Smooth muscle cell (in vitro differentiated cells): ENCODE measurements around the gene CPA5. TPM values are rescaled to one million over a fixed set of nuclear protein-coding genes. Genes with fewer than 3 reads are reported as not detected.

Experiments used
- DNase-seq: peaks from one replicate; lab custom pipeline; 2025; ENCODE audit not compliant: unreplicated experiment; lab: John Stamatoyannopoulos, UW
- H2AFZ ChIP-seq: fragments of 200-600 bp; sonication (generic); 2 replicates; pipeline ENCODE4 v1.6.0; 2016; ENCODE audit warnings: antibody characterized with exemption, low read depth, mild to moderate bottlenecking
- H3F3A ChIP-seq: fragments of 200-600 bp; sonication (generic); 2 replicates; pipeline ENCODE4 v1.6.0; 2017; ENCODE audit warnings: antibody characterized with exemption, low read depth
- H3K27ac ChIP-seq: fragments of 200-600 bp; sonication (generic); 2 replicates; pipeline ENCODE4 v1.5.1; 2016; ENCODE audit warnings: low read depth, mild to moderate bottlenecking
- H3K27me3 ChIP-seq: fragments of 200-600 bp; sonication (generic); 2 replicates; pipeline ENCODE4 v1.6.1; 2016; ENCODE audit warnings: low read depth, mild to moderate bottlenecking
- H3K36me3 ChIP-seq: fragments of 200-600 bp; sonication (generic); 2 replicates; pipeline ENCODE4 v1.5.1; 2016; ENCODE audit warnings: low read depth
- H3K4me1 ChIP-seq: fragments of 200-600 bp; sonication (generic); 2 replicates; pipeline ENCODE4 v1.5.1; 2016; ENCODE audit warnings: low read depth
- H3K4me2 ChIP-seq: fragments of 200-600 bp; sonication (generic); 2 replicates; pipeline ENCODE4 v1.6.0; 2016; ENCODE audit warnings: mild to moderate bottlenecking
- H3K4me3 ChIP-seq: fragments of 200-600 bp; sonication (generic); 2 replicates; pipeline ENCODE4 v1.5.1; 2016; ENCODE audit warnings: mild to moderate bottlenecking
- H3K79me2 ChIP-seq: fragments of 200-600 bp; sonication (generic); 2 replicates; pipeline ENCODE4 v1.6.0; 2016; ENCODE audit warnings: low read depth, mild to moderate bottlenecking
- H3K9ac ChIP-seq: fragments of 200-600 bp; sonication (generic); 2 replicates; pipeline ENCODE4 v1.6.0; 2016; ENCODE audit warnings: low read depth
- H3K9me3 ChIP-seq: fragments of 200-600 bp; sonication (generic); replicated peaks from 2 replicates; pipeline ENCODE4 v1.5.1; 2016; ENCODE audit warnings: low read depth
- H4K20me1 ChIP-seq: fragments of 200-600 bp; sonication (generic); 2 replicates; pipeline ENCODE4 v1.6.0; 2016; ENCODE audit warnings: low read depth
- CTCF ChIP-seq: fragments of 200-600 bp; sonication (generic); IDR thresholded peaks from 2 replicates; pipeline ENCODE4 v1.5.1; 2017; ENCODE audit warnings: borderline replicate concordance, mild to moderate bottlenecking, antibody characterized with exemption; ENCODE audit not compliant: insufficient read depth, poor library complexity, severe bottlenecking
- WGBS: methylation state at CpG from one replicate; pipeline ENCODE4 v1.1.7; 2016; ENCODE audit warnings: low lambda C conversion rate; 5-methylcytosine and 5-hydroxymethylcytosine counted together
- polyA plus RNA-seq: library from polyadenylated mRNA; unstranded; fragments of >200 nt; fragmentation: Nextera tagmentation; extraction: Ambion mirVana; gene quantifications from 2 replicates; pipeline ENCODE4 v1.2.1, GENCODE V29; 2016
- total RNA-seq: library from RNA; depleted of rRNA; stranded (reverse); fragments of >200 nt; gene quantifications from 2 replicates; pipeline ENCODE4 v1.2.3, GENCODE V29; 2014

CPA5 gene
- total and polyA plus RNA-seq, 2 experiments from 2014 or later, result not detected

DNA sequence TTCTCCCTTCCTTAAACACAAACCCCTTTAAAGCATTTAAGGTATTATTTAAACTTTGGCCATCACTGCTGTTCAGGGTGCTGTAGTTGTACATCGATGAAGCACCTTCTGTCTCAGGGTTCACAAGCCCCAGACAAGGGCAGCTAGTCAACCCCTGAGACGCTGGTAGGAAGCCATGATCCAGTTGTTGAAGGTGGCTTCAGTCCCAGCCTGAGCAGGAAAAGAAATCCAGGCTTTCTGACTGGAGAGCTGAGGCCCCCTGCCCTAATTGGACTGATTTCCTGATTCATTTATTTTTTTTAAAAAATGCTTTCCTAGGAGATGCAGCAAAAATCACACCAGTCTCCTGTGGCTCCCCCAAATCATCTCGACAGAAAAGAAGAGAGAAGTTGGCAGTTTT, 51.5 kb downstream of the CPA5 start:
- no peaks in the 10 kb centered on the region for H4K20me1 ChIP-seq
- DNase-seq, result no peak
- H3K4me2 ChIP-seq, result no peak overlapping the region
- no peak overlapping the region for H3K9ac ChIP-seq
- H3K4me3 ChIP-seq, result no peak overlapping the region
- 85% methylated on average over 3 of the region's 3 CpGs for WGBS
- H3F3A ChIP-seq, result peaks cover 10% of the 10 kb centered on the region
- H3K79me2 ChIP-seq, result no peaks in the 10 kb centered on the region
- no peaks in the 10 kb centered on the region for H3K27me3 ChIP-seq
- no peak overlapping the region for H2AFZ ChIP-seq
- no peaks in the 10 kb centered on the region for H3K36me3 ChIP-seq
- no peak overlapping the region for H3K27ac ChIP-seq
- no peak for TF ChIP-seq CTCF
- H3K4me1 ChIP-seq, result peaks cover 17% of the 10 kb centered on the region
- H3K9me3 ChIP-seq, result no peaks in the 10 kb centered on the region

DNA sequence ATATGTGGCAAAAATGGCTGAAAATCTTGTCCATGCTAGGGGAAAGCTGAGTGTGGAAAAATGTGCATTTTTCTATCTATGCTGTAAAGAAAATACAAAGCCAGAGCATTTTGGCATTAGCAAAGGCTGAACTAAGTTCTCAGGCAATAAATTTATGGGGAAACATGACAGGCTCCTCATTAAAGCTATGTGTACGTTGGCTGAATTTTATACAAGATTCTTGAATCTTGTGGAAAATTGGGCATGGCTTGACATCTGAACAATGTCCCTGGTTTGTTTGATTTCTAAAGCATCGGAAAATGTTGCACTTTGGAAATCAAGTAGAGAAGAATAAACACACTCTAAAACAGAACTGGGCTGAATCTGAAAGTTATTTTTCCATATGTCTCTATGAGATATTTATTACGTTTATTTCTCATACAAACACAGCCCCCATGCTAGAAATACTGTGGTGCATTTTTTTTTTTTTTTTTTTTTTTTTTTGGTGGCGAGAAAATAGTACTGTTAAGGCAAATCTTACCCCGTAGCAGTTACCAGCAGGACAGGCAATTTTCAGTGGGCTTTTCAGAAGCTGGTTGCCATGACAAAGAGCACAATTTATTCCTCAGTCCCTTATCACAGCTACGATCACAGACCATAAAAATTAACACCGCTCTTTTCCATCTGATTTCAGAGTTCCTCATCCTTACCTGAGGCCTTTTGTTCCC, 52.6 kb downstream of the CPA5 start:
- 79% methylated on average over 7 of the region's 7 CpGs for WGBS
- no peaks in the 10 kb centered on the region for H3K9me3 ChIP-seq
- H3K4me2 ChIP-seq, result no peak overlapping the region
- no peak overlapping the region for H3K9ac ChIP-seq
- no peaks in the 10 kb centered on the region for H3K27me3 ChIP-seq
- no peak for TF ChIP-seq CTCF
- no peaks in the 10 kb centered on the region for H3K79me2 ChIP-seq
- no peak overlapping the region for H2AFZ ChIP-seq
- peaks cover 17% of the 10 kb centered on the region for H3K4me1 ChIP-seq
- no peaks in the 10 kb centered on the region for H4K20me1 ChIP-seq
- H3K27ac ChIP-seq, result no peak overlapping the region
- DNase-seq, result no peak
- no peak overlapping the region for H3K4me3 ChIP-seq
- H3K36me3 ChIP-seq, result no peaks in the 10 kb centered on the region
- H3F3A ChIP-seq, result peaks cover 10% of the 10 kb centered on the region

DNA sequence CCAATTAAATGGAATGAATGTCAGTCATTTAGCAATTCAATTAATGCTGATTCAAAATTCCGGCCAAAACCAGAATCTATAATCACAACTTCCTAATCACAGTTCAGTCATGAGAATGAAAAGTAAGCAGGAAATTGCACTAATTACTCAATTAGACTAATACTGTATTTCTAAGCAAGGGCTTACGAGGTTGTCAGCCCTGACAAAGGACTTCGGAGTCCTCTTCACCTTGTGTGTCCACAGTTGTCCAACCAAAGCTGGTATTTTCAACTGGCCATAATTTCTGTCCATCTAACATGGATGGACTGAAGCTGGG, 53.1 kb downstream of the CPA5 start:
- Histone ChIP-seq H3F3A (peaks cover 10% of the 10 kb centered on the region), H3K4me1 (peaks cover 17% of the 10 kb centered on the region), H3K4me3 (no peak overlapping the region), H3K79me2 (no peaks in the 10 kb centered on the region), H4K20me1 (no peaks in the 10 kb centered on the region), H2AFZ (no peak overlapping the region), H3K27me3 (no peaks in the 10 kb centered on the region), H3K9ac (no peak overlapping the region), H3K4me2 (no peak overlapping the region), H3K27ac (no peak overlapping the region), H3K36me3 (no peaks in the 10 kb centered on the region), H3K9me3 (no peaks in the 10 kb centered on the region)
- DNase-seq, result no peak
- WGBS, result 87% methylated on average over 3 of the region's 3 CpGs
- TF ChIP-seq CTCF, result no peak

DNA sequence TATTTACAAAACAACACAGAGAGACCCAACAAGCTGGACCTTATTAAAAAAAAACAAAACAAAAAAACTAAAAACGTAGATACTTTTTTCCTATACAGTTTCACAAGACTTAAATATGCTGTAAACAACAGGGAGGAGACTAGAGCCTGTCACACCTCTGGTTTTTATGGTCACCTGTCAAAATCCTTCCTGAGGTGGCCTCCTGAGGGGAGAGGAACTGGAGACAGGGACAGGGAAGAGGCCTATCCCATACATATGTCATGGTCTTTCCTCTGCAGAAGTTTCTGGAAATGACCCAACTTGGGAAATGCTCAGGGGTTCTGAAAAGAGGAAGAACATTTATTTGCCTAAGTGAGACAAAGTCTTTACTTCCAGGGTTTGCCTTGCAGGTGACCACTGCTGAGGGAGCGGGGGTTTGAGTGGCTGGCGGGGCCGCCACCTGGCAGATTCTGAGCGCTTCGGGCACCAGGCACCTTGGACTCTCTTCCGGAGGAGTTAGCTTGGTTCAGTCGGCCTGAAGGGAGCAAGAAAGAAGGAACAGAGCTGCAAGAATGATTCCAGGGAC, 54.0 kb downstream of the CPA5 start:
- Histone ChIP-seq H4K20me1 (no peaks in the 10 kb centered on the region), H3K27me3 (no peaks in the 10 kb centered on the region), H3K36me3 (no peaks in the 10 kb centered on the region), H3K9ac (no peak overlapping the region), H3K4me1 (peaks cover 10% of the 10 kb centered on the region), H3K4me3 (no peak overlapping the region), H3K79me2 (no peaks in the 10 kb centered on the region), H3K4me2 (no peak overlapping the region), H3K9me3 (no peaks in the 10 kb centered on the region), H2AFZ (no peak overlapping the region), H3F3A (peaks cover 5% of the 10 kb centered on the region), H3K27ac (no peak overlapping the region)
- DNase-seq, result no peak
- no peak for TF ChIP-seq CTCF
- 92% methylated on average over 8 of the region's 8 CpGs for WGBS
